Left ventricle myocardium superior (tissue), 1 donor: ENCODE measurements around the gene HOXB3. TPM values are rescaled to one million over a fixed set of nuclear protein-coding genes. Genes with fewer than 3 reads are reported as not detected.

Experiments
- ATAC-seq: fragments of 200-7000 bp; cut with Tn5 transposase; one replicate; pipeline ENCODE4 v1.9.1; 2020; ENCODE audit warnings: mild to moderate bottlenecking, moderate library complexity
- DNase-seq: peaks from one replicate; pipeline ENCODE4 v3.0.0-alpha.2; 2020
- intact Hi-C: fragments of 100-400 bp; cut with micrococcal nuclease; formaldehyde crosslinking; loops from one replicate; pipeline ENCODE4 v1.11.0; 2022
- microRNA-seq: library from miRNA; unstranded; fragments of <30 nt; microRNA quantifications from one replicate; pipeline ENCODE4 v1.2.0, GENCODE V29; 2020; ENCODE audit warnings: borderline number of aligned reads
- total RNA-seq: library from RNA; stranded (reverse); fragmentation: NEBNext Ultra II Directional; extraction: Animal tissue kit (Norgen Biotek cat#: 25700); gene quantifications from one replicate; pipeline ENCODE4 v1.2.1, GENCODE V29; 2021
- donor health status: DM: no; HTN: yes; CAD: no; lungs with severe emphysema.

Gene HOXB3
- total RNA-seq, 1 donor from 2014 or later = 2.7 TPM

GRCh38 chr17:48499735-48500434 lies 90.2 kb downstream of the HOXB3 start:
- DNase-seq (no peak), ATAC-seq (no peak)
- intact Hi-C loops = no loop called here

DNA sequence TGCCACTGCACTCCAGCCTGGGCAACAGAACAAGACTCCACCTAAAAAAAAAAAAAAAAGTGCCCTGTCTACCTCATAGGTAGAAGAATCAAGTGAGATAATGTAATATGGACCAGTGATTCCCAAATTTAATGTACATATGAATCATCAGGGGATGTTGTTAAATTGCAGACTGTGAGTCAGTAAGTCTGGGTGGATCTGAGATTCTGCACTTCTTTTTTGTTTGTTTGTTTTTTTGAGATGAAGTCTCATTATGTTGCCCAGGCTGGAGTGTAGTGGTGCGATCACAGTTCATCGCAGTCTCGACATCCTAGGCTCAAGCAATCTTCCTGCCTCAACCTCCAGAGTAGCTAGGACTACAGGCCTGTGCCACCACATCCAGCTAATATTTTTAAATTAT lies 90.8 kb downstream of the HOXB3 start:
- intact Hi-C loops = no loop called here
- no peak for DNase-seq
- no peak for ATAC-seq

Small RNA genes lying within 50 kb of the gene (microRNA-seq; reads per million reads assigned to microRNA genes)
- gene MIR196A1 = not detected

Other genes starting within 250 kb of the HOXB3 start
- 0.27 TPM for gene SKAP1, start 160.0 kb downstream of the HOXB3 start, total RNA-seq
- not detected for gene HOXB1, start 59.2 kb downstream of the HOXB3 start, total RNA-seq
- 2.8 TPM for gene HOXB2, start 45.1 kb downstream of the HOXB3 start, total RNA-seq
- 0.79 TPM for gene HOXB4, start 11.9 kb downstream of the HOXB3 start, total RNA-seq
- not detected for gene HOXB5, start 3.5 kb upstream of the HOXB3 start, total RNA-seq
- 0.20 TPM for gene HOXB6, start 14.7 kb upstream of the HOXB3 start, total RNA-seq
- 0.30 TPM for gene HOXB7, start 20.8 kb upstream of the HOXB3 start, total RNA-seq
- not detected for gene HOXB8, start 25.1 kb upstream of the HOXB3 start, total RNA-seq
- gene HOXB9, start 36.1 kb upstream of the HOXB3 start, total RNA-seq = not detected
- not detected for gene PRAC1, start 132.3 kb upstream of the HOXB3 start, total RNA-seq
- not detected for gene PRAC2, start 132.9 kb upstream of the HOXB3 start, total RNA-seq
- not detected for gene HOXB13, start 138.5 kb upstream of the HOXB3 start, total RNA-seq
- not detected for gene TTLL6, start 227.0 kb upstream of the HOXB3 start, total RNA-seq
- gene CALCOCO2, start 240.8 kb upstream of the HOXB3 start, total RNA-seq = 330 TPM